NCI-H1694 (cell line): ENCODE results near the gene GDF7.

Source experiments
- DNase-seq: peaks from one replicate; lab custom pipeline; 2025; lab: John Stamatoyannopoulos, UW

The GDF7 gene

DNA sequence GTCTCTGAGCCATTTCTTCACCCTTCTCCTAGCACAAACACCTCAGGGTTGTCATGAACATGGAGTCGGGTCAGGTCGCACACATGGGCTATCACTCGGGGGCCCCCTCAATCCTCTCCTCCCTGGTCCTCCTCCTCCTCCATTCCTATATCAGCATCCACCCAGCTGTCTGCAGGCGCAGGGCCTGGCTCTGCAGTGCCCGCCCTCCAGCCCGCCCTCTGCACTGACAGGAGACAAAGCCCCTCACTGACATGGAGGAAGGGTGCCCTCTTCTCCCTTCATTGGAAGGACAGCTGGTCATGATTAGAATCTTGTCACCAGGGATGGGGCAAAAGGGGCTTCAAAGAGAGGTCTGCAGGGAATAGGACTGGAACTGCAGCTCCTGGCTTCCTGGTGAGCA is 37.8 kb upstream of the GDF7 start:
- peak; percentile 78 for DNase-seq

- DNase-seq = peak; percentile 96
Measured at GRCh38 chr2:20629581-20630171, 37.3 kb upstream of the GDF7 start.

- DNase-seq = no peak
Measured at GRCh38 chr2:20630967-20631366, 36.0 kb upstream of the GDF7 start.

DNA sequence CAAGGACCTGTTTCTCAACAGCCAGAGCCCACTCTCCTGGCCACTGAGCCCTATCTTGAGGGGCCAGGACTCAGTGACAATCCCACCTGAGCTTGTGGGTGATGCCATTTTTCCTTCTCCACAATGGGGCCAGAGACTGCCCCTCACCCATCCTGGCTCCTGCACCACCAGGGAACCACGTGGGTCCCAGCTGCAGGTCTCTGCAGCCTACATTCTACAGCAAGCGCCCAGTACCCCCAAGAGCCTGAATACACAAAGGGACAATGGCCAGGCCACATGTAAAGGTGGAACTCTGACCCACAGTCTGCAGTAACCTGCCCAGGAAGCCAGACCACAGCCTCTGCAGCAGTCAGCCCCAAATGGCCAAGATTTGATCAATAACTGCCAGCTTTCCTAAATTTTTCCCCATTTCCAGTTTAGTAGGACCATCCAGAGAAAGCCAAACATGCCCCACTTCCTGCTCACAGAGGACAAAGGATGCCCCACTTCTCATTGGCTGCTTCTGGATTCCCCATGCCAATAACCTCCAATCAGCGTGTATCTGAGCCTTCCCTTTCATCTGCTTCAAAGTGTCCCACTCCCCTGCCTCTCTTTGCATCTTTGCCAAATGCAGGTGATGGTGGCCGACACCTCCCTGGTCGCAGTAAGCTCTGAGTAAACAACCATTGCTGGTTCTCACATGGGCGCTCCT is 35.2 kb upstream of the GDF7 start:
- no peak for DNase-seq

GRCh38 chr2:20632446-20632990 is 34.4 kb upstream of the GDF7 start:
- DNase-seq = no peak

GRCh38 chr2:20633001-20633400 is 33.9 kb upstream of the GDF7 start:
- DNase-seq = no peak

GRCh38 chr2:20633794-20634506 is 33.0 kb upstream of the GDF7 start:
- DNase-seq = no peak

DNA sequence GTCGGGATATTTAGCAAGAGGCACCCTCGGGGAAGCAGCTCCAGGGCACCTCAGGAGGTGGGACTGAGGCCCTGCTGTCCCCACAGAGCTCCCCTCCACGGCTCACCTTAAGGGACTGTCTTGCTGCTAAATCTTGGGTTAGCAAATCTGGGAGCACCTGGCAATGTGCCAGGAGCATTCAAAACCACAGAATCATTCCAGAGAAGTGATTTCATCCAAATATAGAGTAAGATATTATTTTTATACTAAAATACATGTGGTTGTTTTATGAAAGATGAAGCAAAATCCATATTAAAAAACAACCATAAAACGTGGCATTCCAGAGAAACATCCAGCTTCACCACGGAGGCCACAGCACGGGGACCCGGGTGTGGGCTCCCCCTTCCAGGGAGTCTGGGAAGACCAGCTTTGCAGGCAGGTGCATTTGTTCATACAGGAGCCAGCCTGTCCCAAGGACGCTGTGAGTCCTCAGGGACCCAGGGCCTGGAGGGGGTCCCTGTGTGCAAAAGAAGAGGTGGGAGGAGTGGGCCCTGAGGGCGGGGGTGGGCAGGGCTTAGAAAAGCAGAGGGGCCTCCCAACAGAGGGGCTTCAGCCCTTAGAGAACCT is 32.3 kb upstream of the GDF7 start:
- DNase-seq = peak; percentile 55

GRCh38 chr2:20635113-20635510 is 31.8 kb upstream of the GDF7 start:
- peak; percentile 61 for DNase-seq

DNA sequence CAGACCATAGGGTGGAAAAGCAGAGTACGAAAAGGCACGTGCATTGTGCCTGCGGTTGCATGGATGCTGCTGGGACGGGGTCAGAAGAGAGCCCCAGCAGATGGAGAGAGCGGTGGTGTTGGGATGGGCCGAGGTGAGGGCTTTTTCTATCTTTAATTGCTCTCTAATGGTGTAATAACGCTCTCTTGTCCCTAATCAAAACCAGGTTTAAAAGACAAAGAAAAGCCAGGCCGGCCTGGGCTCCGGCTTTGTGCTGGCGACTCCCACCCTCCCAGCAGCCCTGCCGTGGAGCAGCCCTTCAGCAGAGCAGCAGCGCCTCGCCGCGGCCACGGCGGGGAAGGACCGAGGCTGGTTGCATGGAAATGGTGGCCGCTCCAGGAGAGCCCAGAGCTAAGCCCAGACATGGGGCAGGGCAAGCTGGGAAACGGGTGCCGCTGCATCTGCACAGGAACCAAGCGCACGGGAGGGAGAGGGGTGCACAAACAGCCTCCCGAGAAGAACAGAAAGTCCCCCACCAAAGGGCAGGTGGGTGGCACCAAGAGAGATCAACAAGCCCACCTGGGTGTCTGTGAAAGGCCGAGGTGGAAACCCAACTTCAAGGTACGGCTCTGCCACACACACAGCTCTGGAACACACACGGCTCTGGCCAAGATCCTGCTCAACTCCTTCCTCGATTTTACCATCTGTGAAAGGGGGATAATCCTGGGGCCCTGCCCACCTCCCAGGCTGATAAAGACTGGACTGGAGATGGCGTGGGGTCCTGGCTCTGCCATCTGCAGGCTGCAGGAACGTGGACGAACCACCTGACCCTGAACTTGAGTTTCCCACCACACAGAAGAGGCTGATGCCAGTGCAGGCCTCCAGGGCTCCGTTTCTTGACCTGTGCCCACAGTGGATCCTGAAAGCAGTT is 31.0 kb upstream of the GDF7 start:
- peak; percentile 89 for DNase-seq

DNA sequence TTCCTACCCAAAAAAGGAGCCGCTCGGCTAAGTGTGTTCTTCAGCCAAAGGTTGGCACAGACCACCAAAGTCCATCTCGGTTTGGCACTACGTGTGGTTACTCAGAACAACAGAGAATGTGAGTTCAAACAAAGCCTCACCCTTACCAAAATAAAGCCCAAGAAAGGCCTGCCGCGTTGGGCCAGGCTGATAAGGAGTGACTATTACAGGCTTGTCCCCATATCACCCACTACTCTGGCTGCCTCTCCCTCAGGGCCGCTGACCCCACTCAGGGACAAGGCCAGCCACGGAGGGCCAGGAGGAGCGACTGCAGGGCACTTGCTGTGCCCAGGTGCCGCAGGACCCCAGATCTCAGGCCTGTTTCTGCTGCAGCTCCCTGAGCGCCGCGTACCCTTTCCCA is 29.8 kb upstream of the GDF7 start:
- no peak for DNase-seq

GRCh38 chr2:20638014-20638413 is 28.9 kb upstream of the GDF7 start:
- DNase-seq = no peak

DNA sequence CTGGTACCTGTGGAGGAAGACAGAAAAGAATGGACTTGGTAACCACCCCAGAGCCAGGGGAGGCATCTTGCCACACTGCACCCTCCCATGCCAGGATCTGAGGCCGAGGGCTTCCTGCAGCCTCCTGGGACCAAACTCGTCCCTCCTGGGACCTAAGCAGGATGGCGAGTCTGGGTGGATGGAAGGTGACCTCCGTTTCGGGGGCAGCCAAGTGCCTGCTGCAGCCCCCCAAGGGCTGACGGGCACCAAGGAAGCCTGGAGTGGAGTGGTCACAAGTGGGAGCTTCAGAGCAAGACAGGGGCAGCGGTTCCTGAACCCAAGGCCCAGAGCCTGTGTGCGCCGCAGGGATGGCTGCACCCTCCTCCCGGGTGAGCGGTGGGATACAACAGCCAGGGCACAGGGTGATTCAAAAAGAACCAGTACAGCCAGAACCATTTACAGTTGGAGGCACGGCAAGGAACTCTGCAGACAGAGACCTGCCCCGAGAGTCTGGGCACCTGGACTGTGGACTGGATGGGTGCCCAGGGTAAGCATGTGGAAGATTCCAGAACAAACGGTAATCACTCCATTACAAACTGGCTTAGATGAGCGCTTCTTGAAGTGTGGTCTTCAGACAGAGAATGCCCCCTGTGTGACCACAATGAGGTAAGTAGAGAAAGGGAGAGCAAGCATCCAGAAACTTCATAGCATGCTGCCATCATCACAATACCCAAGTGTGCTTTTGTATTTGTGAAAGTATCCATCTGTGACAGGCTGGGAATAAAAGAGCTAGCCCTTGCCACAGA is 28.1 kb upstream of the GDF7 start:
- DNase-seq = no peak

- no peak for DNase-seq
Measured at GRCh38 chr2:20640411-20641122, 26.4 kb upstream of the GDF7 start.

DNA sequence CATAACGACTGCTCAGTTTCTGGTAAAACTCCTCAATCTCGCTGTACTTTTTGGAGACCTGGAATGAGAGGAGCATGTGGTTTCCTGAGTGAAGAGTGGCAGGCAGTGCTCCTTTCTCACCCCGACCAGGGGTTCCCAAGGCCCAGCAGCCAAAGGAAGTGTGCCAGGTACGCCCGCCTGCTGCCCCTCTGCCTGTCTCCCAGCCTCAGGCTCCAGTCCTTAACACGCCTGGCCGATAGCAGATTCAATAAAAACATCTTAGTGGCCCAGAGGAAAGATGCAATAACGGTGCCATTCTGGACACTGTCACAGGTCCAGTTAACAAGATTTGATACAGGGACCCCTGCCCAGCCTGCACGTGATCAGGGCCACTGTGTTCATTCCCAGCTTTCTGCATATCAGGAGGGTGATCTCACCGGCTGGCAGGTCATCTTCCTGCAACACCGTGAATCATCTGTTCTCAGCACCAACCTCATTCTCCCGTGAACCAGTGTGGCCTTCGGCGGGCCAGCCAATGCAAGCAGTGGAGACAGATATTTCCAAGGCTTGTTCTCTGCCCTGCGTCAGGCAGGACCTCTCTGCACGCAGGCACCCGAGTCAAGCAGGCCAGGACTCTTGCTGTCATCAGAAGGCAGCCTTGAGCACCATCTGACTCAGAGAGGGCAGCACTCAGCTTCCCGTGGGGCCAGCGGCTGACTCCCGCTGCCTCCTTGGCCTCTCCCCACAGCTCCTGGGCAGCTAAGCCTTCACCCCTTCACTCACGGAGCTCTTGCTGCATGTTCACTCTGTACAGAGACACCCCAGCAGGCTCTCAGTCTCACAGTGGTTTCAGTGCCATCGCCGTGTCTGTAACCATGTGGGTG is 25.6 kb upstream of the GDF7 start:
- no peak for DNase-seq

GRCh38 chr2:20642055-20642971 is 24.6 kb upstream of the GDF7 start:
- DNase-seq = peak; percentile 86

DNA sequence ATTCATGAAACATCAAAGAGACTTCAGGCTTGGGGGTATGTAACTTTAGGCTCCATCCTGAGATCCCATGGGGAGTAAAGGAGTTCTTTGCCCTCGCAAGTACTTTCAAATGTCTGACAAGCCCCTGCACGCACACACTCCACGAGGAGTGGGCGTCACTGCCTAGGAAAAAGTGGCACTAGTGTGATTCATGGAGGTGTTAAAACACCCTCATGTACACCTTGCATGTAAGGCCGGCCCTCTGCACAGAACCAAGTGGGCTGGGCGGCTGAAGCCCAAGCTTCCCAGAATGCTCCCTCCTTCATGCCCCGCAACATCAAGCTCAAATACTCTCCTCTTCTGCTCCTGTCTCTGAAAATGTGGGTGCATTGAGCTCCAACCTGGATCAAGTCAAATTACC is 23.9 kb upstream of the GDF7 start:
- no peak for DNase-seq

- no peak for DNase-seq
Measured at GRCh38 chr2:20643826-20644225, 23.1 kb upstream of the GDF7 start.
